ENCODE data around the gene MTAP.

Gene MTAP

GRCh38 chr9:21841133-21841532, 38.7 kb downstream of the MTAP start:
- POLR2A ChIA-PET: no interaction called here
- H3K4me3 ChIP-seq (ENCODE audit: low read depth, low read length): no peak overlapping the region
- no peaks in the 10 kb centered on the region; the same call in 1 of the 2 replicates for H3K4me1 ChIP-seq (ENCODE audit: control insufficient read depth, insufficient read depth, low read length)
- TF ChIP-seq ZNF133 (tag by site-specific recombination; IDR thresholded peaks at IDR 0.05): no peak
- no peak for TF ChIP-seq ZNF558 (tag by site-specific recombination; IDR thresholded peaks at IDR 0.05)
- no peak for TF ChIP-seq ZEB2 (tag by site-specific recombination; IDR thresholded peaks at IDR 0.05)
- TF ChIP-seq ZBTB8A (tag by site-specific recombination; IDR thresholded peaks at IDR 0.05): no peak
- no peak for TF ChIP-seq ZBTB17 (tag by site-specific recombination; IDR thresholded peaks at IDR 0.05)
- TF ChIP-seq ZBTB1 (tag by site-specific recombination; IDR thresholded peaks at IDR 0.05): no peak
- no peak for TF ChIP-seq ZNF629 (tag by site-specific recombination; IDR thresholded peaks at IDR 0.05)
- no peak for TF ChIP-seq FEZF1 (tag by site-specific recombination; IDR thresholded peaks at IDR 0.05)
- no peak for TF ChIP-seq SCRT1 (tag by site-specific recombination; IDR thresholded peaks at IDR 0.05; ENCODE audit: borderline replicate concordance)
- TF ChIP-seq ZNF211 (tag by site-specific recombination; IDR thresholded peaks at IDR 0.05; ENCODE audit: low read depth): no peak
- no peak for TF ChIP-seq ZNF585B (tag by site-specific recombination; IDR thresholded peaks at IDR 0.05)
- TF ChIP-seq REPIN1 (tag by site-specific recombination; IDR thresholded peaks at IDR 0.05; ENCODE audit: low read depth): no peak
- TF ChIP-seq GLI4 (tag by site-specific recombination; IDR thresholded peaks at IDR 0.05): no peak
- TF ChIP-seq ZNF701 (tag by site-specific recombination; IDR thresholded peaks at IDR 0.05): no peak
- no peak for TF ChIP-seq ZNF169 (tag by site-specific recombination; IDR thresholded peaks at IDR 0.05)
- H3K27ac ChIP-seq (ENCODE audit: extremely low read depth, low read depth, low read length): no peak overlapping the region
- no peaks in the 10 kb centered on the region; the same call in 1 of the 2 replicates for H3K9me3 ChIP-seq (ENCODE audit: control insufficient read depth, insufficient read depth, low read depth, low read length)
- H3K36me3 ChIP-seq (ENCODE audit: control insufficient read depth in 2 of 2, insufficient read depth in 1 of 2, low read length in 2 of 2): peaks cover 20 to 56% of the 10 kb centered on the region in 2 experiments
- CTCF ChIA-PET: no interaction called here

GRCh38 chr9:21848615-21849014, 46.2 kb downstream of the MTAP start:
- TF ChIP-seq ZBTB48 (tag by site-specific recombination; IDR thresholded peaks at IDR 0.05) (no peak), ZNF558 (tag by site-specific recombination; IDR thresholded peaks at IDR 0.05) (no peak), ZNF311 (tag by site-specific recombination; IDR thresholded peaks at IDR 0.05; ENCODE audit: borderline replicate concordance) (no peak), HIC1 (tag by site-specific recombination; IDR thresholded peaks at IDR 0.05) (no peak), ZNF121 (tag by site-specific recombination; IDR thresholded peaks at IDR 0.05) (no peak), WT1 (tag by site-specific recombination; IDR thresholded peaks at IDR 0.05) (no peak), ZNF398 (tag by site-specific recombination; IDR thresholded peaks at IDR 0.05) (no peak), YY1 (tag by site-specific recombination; IDR thresholded peaks at IDR 0.05) (no peak), ZNF830 (tag by site-specific recombination; IDR thresholded peaks at IDR 0.05; ENCODE audit: low read depth) (no peak), ZNF302 (tag by site-specific recombination; IDR thresholded peaks at IDR 0.05; ENCODE audit: low read depth) (peak; percentile 97), SETDB1 (IDR thresholded peaks at IDR 0.05; ENCODE audit: insufficient read length, low read length) (peak; percentile 21), ZNF174 (tag by site-specific recombination; IDR thresholded peaks at IDR 0.05) (no peak), ZFP3 (tag by site-specific recombination; IDR thresholded peaks at IDR 0.05; ENCODE audit: low read depth) (no peak), ZNF140 (tag by site-specific recombination; IDR thresholded peaks at IDR 0.05) (no peak), OSR2 (tag by site-specific recombination; IDR thresholded peaks at IDR 0.05) (no peak), ZBTB7A (tag by site-specific recombination; IDR thresholded peaks at IDR 0.05; ENCODE audit: low read depth) (no peak), TSHZ1 (tag by site-specific recombination; IDR thresholded peaks at IDR 0.05; ENCODE audit: borderline replicate concordance) (no peak)
- CTCF ChIA-PET: no interaction called here

More at GRCh38 chr9:21848615-21849014, 46.2 kb downstream of the MTAP start:
- Histone ChIP-seq H3K9me3 (ENCODE audit: control insufficient read depth, insufficient read depth, low read depth, low read length) (no peaks in the 10 kb centered on the region), H3K27ac (ENCODE audit: extremely low read depth, low read depth, low read length) (no peak overlapping the region), H3K4me1 (ENCODE audit: control insufficient read depth, insufficient read depth, low read length) (no peaks in the 10 kb centered on the region), H3K4me3 (ENCODE audit: low read depth, low read length) (no peak overlapping the region), H3K36me3 (ENCODE audit: control insufficient read depth in 2 of 2, insufficient read depth in 1 of 2, low read length in 2 of 2) (peaks cover 0 to 25% of the 10 kb centered on the region in 2 experiments; a peak in 2 of 3 replicates)
- POLR2A ChIA-PET: no interaction called here
